K562 (cell line): ENCODE measurements around the gene SFN. TPM values are rescaled to one million over a fixed set of nuclear protein-coding genes. Genes with fewer than 3 reads are reported as not detected.

Source experiments
- CTBP1 ChIP-seq: fragments of 450-650 bp; IDR thresholded peaks from 2 replicates; pipeline ENCODE4 v1.6.1; 2016; ENCODE audit warnings: borderline replicate concordance
- EP300 ChIP-seq: IDR thresholded peaks from 2 replicates; pipeline ENCODE4 v1.6.1; 2012; ENCODE audit warnings: low read length, improper control_type of control experiment
- EP400 ChIP-seq: fragments of 450-650 bp; IDR thresholded peaks from 2 replicates; pipeline ENCODE4 v1.6.1; 2017; ENCODE audit warnings: antibody characterized with exemption, mild to moderate bottlenecking, moderate library complexity
- STAG1 ChIP-seq: sonication (generic); formaldehyde crosslinking; IDR thresholded peaks from 2 replicates; pipeline ENCODE4 v1.5.0; 2020; ENCODE audit warnings: missing genetic modification reagents, borderline replicate concordance
- polyA plus RNA-seq, 8 experiments: library from polyadenylated mRNA; depleted of rRNA in 4 of 8; stranded (reverse) in 5 of 8; unstranded in 3 of 8; fragments of >200 nt; fragmentation: Nextera tagmentation in 2 of 8; fragmentation: Illumina TruSeq in 1 of 8; extraction: Ambion mirVana in 2 of 8; extraction: Trizol in 1 of 8; gene quantifications; 2 replicates each; pipeline versions ENCODE4 v1.2.1 to v1.2.3, GENCODE V29; 2011 to 2014; ENCODE audit warnings: inconsistent platforms in 1 of 8, missing spikeins in 1 of 8
- total RNA-seq, 7 experiments: library from RNA; depleted of rRNA in 6 of 7; stranded (reverse); fragments of >200 nt in 6 of 7; fragmentation: Illumina TruSeq in 2 of 7; extraction: Trizol in 2 of 7; gene quantifications; 2 replicates each; pipeline versions ENCODE4 v1.2.1 to v1.2.3, GENCODE V29; 2011 to 2021; ENCODE audit warnings: low replicate concordance in 1 of 7
- TF ChIP-seq, protein P1 (sequence below): fragments of 450-650 bp; conservative IDR thresholded peaks from 2 replicates; pipeline ENCODE4 v1.6.1; 2016; ENCODE audit warnings: missing genetic modification characterization, low read depth, mild to moderate bottlenecking, control low read depth, missing compliant biosample characterization
- TF ChIP-seq, protein P2 (sequence below), 3 experiments: fragments of 200-800 bp in 1 of 3; sonication (Bioruptor generic) in 1 of 3; sonication (generic) in 1 of 3; formaldehyde crosslinking in 1 of 3; IDR thresholded peaks; 2 replicates each; pipeline versions ENCODE4 v1.6.1 to v1.8.0; 2016 to 2022; ENCODE audit warnings: mild to moderate bottlenecking in 2 of 3, missing compliant biosample characterization in 2 of 3, missing genetic modification characterization in 2 of 3, missing genetic modification reagents in 1 of 3
- TF ChIP-seq, protein P3 (sequence below): fragments of 250-450 bp; sonication (Bioruptor Pico); IDR thresholded peaks from 2 replicates; pipeline ENCODE4 v1.5.0; 2020; ENCODE audit warnings: mild to moderate bottlenecking, borderline replicate concordance

Gene SFN
- total and polyA plus RNA-seq, 9 of the 15 experiments (the other 6 are each of a cell fraction or from before 2014, with no cell fraction given): 0.10 to 3.8 (median 2.0) TPM

DNA sequence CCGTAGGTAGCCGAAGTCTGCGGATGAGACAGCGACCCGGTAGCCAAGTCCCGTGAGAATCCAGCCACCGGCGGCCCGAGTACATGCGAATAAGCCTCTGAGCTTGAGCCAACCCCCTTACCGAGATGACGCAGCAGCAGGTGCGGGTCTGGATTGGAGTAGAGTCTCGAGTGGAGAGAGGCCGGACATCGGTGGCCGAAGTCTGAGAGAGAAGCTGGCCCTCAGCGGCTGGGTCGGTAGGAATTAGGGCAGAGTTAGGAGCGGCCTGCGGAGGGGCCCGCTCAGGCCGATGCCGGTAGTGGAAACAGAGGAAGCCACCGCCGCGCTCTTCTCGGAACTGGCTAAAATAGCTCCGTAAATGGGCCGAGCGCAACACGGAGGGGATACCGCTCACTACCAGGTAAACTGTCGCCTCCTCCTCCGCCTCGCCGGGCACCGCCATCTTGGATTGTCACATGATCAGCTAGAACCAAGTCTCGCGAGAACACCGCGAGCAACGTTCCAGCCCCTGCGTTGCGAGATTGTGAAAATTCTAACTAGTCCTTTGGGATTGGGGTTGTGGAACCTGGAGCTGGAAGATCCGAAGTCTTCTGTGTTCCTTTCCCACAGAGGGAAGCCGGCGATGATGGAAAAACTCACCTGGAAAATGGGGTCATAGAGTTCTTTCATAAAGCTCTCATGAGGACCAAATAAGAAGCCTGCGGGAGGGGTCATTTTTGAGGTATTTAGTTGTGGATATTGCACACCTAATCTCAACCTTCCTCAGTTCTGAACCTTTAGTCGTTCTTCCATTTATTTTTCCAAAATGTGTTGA is 37.3 kb downstream of the SFN start, which contains the start of gene GPATCH3 (continued):
- TF ChIP-seq, protein P1, sequence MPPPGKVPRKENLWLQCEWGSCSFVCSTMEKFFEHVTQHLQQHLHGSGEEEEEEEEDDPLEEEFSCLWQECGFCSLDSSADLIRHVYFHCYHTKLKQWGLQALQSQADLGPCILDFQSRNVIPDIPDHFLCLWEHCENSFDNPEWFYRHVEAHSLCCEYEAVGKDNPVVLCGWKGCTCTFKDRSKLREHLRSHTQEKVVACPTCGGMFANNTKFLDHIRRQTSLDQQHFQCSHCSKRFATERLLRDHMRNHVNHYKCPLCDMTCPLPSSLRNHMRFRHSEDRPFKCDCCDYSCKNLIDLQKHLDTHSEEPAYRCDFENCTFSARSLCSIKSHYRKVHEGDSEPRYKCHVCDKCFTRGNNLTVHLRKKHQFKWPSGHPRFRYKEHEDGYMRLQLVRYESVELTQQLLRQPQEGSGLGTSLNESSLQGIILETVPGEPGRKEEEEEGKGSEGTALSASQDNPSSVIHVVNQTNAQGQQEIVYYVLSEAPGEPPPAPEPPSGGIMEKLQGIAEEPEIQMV (tag): no peak
- TF ChIP-seq, protein P2, sequence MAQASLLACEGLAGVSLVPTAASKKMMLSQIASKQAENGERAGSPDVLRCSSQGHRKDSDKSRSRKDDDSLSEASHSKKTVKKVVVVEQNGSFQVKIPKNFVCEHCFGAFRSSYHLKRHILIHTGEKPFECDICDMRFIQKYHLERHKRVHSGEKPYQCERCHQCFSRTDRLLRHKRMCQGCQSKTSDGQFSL (CRISPR knock-in tag; IDR thresholded peaks at IDR 0.05): no peak
- TF ChIP-seq, protein P2 (tag; IDR thresholded peaks at IDR 0.05): no peak
- peak; percentile 88 for TF ChIP-seq EP400
- TF ChIP-seq CTBP1: no peak; the same call in 1 of the 2 replicates
- TF ChIP-seq, protein P3, sequence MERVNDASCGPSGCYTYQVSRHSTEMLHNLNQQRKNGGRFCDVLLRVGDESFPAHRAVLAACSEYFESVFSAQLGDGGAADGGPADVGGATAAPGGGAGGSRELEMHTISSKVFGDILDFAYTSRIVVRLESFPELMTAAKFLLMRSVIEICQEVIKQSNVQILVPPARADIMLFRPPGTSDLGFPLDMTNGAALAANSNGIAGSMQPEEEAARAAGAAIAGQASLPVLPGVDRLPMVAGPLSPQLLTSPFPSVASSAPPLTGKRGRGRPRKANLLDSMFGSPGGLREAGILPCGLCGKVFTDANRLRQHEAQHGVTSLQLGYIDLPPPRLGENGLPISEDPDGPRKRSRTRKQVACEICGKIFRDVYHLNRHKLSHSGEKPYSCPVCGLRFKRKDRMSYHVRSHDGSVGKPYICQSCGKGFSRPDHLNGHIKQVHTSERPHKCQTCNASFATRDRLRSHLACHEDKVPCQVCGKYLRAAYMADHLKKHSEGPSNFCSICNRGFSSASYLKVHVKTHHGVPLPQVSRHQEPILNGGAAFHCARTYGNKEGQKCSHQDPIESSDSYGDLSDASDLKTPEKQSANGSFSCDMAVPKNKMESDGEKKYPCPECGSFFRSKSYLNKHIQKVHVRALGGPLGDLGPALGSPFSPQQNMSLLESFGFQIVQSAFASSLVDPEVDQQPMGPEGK: no peak
- TF ChIP-seq EP300: peak; percentile 2; the same call in 1 of the 2 replicates
- no peak for TF ChIP-seq STAG1 (CRISPR knock-in tag)
